Ovary (tissue), 9 donors: ENCODE measurements around the gene CSNK1G1. TPM values are rescaled to one million over a fixed set of nuclear protein-coding genes. Genes with fewer than 3 reads are reported as not detected.
"Not testable (repeated sequence)": the region's sequence is repeated elsewhere in the genome, so short reads cannot be mapped to it uniquely, and the experiment has no call there.

Experiments
- DNase-seq, 5 donors: peaks; one replicate each; pipeline ENCODE4 v3.0.0-alpha.2; 2019 to 2020
- H3K27ac ChIP-seq, 2 donors: fragments of 200-600 bp; one replicate each; pipeline versions ENCODE4 v1.5.1 to v1.8.0; 2019 to 2022
- H3K27me3 ChIP-seq: fragments of 200-600 bp; one replicate; pipeline ENCODE4 v1.8.0; 2022
- H3K36me3 ChIP-seq: fragments of 200-600 bp; sonication (generic); one replicate; pipeline ENCODE4 v1.5.1; 2019
- H3K4me1 ChIP-seq: one replicate; pipeline ENCODE4 v1.8.1; 2013; ENCODE audit warnings: mild to moderate bottlenecking, moderate library complexity; ENCODE audit not compliant: insufficient read depth
- H3K4me3 ChIP-seq: fragments of 200-600 bp; sonication (generic); one replicate; pipeline ENCODE4 v1.5.1; 2017
- H3K9me3 ChIP-seq, 2 donors: fragments of 200-600 bp in 1 of 2; sonication (generic) in 1 of 2; one replicate each; pipeline versions ENCODE4 v1.5.1 to v1.8.1; 2013 to 2019; ENCODE audit warnings: mild to moderate bottlenecking in 1 of 2, moderate library complexity in 1 of 2
- CTCF ChIP-seq, 3 donors: fragments of 450-650 bp in 2 of 3; fragments of 200-600 bp in 1 of 3; IDR thresholded peaks; one replicate each; pipeline versions ENCODE4 v1.5.1 to v1.8.0; 2016 to 2022; ENCODE audit warnings: antibody characterized with exemption in 3 of 3, mild to moderate bottlenecking in 1 of 3
- EP300 ChIP-seq: sonication (generic); formaldehyde crosslinking; IDR thresholded peaks from one replicate; pipeline ENCODE4 v1.6.1; 2017; ENCODE audit warnings: antibody characterized with exemption
- POLR2A ChIP-seq: fragments of 450-650 bp; IDR thresholded peaks from one replicate; pipeline ENCODE4 v1.6.1; 2017; ENCODE audit warnings: antibody characterized with exemption, mild to moderate bottlenecking, moderate library complexity
- WGBS, 3 donors: extraction: QIAGEN DNeasy Blood & Tissue Kit in 1 of 3; methylation state at CpG; one replicate each; pipeline versions ENCODE4 v1.1.5 to v1.1.7; 2013 to 2017; 5-methylcytosine and 5-hydroxymethylcytosine counted together
- intact Hi-C, 4 donors: fragments of 100-400 bp; cut with DNase I; formaldehyde crosslinking; loops; one replicate each; pipeline versions ENCODE4 v1.11.0 to v1.15.1; 2022 to 2023
- polyA plus RNA-seq, 2 donors: library from polyadenylated mRNA; stranded (reverse); fragments of 200-250 nt in 1 of 2; fragments of 350-450 nt in 1 of 2; fragmentation: Illumina TruSeq in 1 of 2; extraction: RNeasy Lipid Tissue Mini Kit (QIAGEN cat#74804) in 1 of 2; gene quantifications; one replicate each; pipeline ENCODE4 v1.2.3, GENCODE V29; 2013 to 2014
- total RNA-seq, 7 donors: library from RNA; depleted of rRNA in 2 of 7; stranded (reverse); fragments of >200 nt in 2 of 7; fragmentation: NEBNext Ultra II Directional in 3 of 7; extraction: Animal tissue kit (Norgen Biotek cat#: 25700) in 3 of 7; gene quantifications; one replicate each; pipeline versions ENCODE4 v1.1.0 to v1.2.4, GENCODE V29; 2016 to 2023
- donor health status: DM: no; HTN: no; CAD: no; lungs with moderate emphysema.
- donor health status: DM: no; HTN: no; CAD: no.
- donor health status: Bipolar disorder and iron deficiency.
- donor health status: DM: yes; HTN: yes; CAD: no.
- donor health status: DM: no; HTN: no; CAD: no.
- donor health status: DM: yes; HTN: yes; CAD: no.

Gene CSNK1G1
- total and polyA plus RNA-seq, 9 donors = 2.9 to 23.9 (median 14.2) TPM

GRCh38 chr15:64333986-64334929 is 21.7 kb downstream of the CSNK1G1 start:
- Histone ChIP-seq H3K36me3 (no peaks in the 10 kb centered on the region), H3K27ac (no peak overlapping the region), H3K27me3 (no peaks in the 10 kb centered on the region), H3K9me3 (no peaks in the 10 kb centered on the region), H3K4me1 (no peaks in the 10 kb centered on the region), H3K4me3 (no peak overlapping the region)
- no peak for DNase-seq
- intact Hi-C loops = no loop called here
- WGBS, 3 donors = 80 to 82% (median 80%) methylated on average over 9 of the region's 9 CpGs
- TF ChIP-seq EP300 (no peak), CTCF (IDR thresholded peaks at IDR 0.05) (no peak), POLR2A (no peak)

GRCh38 chr15:64333516-64333915 is 22.5 kb downstream of the CSNK1G1 start:
- Histone ChIP-seq H3K36me3 (no peaks in the 10 kb centered on the region), H3K27ac (no peak overlapping the region), H3K27me3 (no peaks in the 10 kb centered on the region), H3K9me3 (no peaks in the 10 kb centered on the region), H3K4me1 (no peaks in the 10 kb centered on the region), H3K4me3 (no peak overlapping the region)
- no peak for TF ChIP-seq EP300
- TF ChIP-seq CTCF (IDR thresholded peaks at IDR 0.05) = no peak
- TF ChIP-seq POLR2A = no peak
- no peak for DNase-seq
- intact Hi-C loops = no loop called here
- WGBS, 3 donors = 93 to 97% (median 94%) methylated on average over 2 of the region's 2 CpGs

GRCh38 chr15:64331668-64332067 is 24.3 kb downstream of the CSNK1G1 start:
- H3K9me3 ChIP-seq, DNase-seq, H3K27me3 ChIP-seq, H3K4me1 ChIP-seq, H3K4me3 ChIP-seq, H3K36me3 ChIP-seq, H3K27ac ChIP-seq, intact Hi-C loops: not testable (repeated sequence)
- 63 to 92% (median 75%) methylated on average over 2 to 3 of the region's 3 CpGs for WGBS, 3 donors

GRCh38 chr15:64326975-64327374 is 29.0 kb downstream of the CSNK1G1 start:
- H3K27ac ChIP-seq, DNase-seq, intact Hi-C loops, H3K4me1 ChIP-seq, H3K36me3 ChIP-seq, H3K9me3 ChIP-seq, H3K4me3 ChIP-seq, H3K27me3 ChIP-seq: not testable (repeated sequence)
- WGBS, 3 donors = 53 to 80% (median 78%) methylated on average over 1 to 13 of the region's 15 CpGs

GRCh38 chr15:64326458-64326857 is 29.5 kb downstream of the CSNK1G1 start:
- H3K4me1 ChIP-seq, H3K9me3 ChIP-seq, intact Hi-C loops, H3K4me3 ChIP-seq, H3K27ac ChIP-seq, H3K36me3 ChIP-seq, DNase-seq, H3K27me3 ChIP-seq: not testable (repeated sequence)
- 94 to 96% (median 94%) methylated on average over 11 to 17 of the region's 20 CpGs for WGBS, 3 donors

- no peak overlapping the region for H3K27ac ChIP-seq
- no peak for DNase-seq
- intact Hi-C loops = no loop called here
- no peaks in the 10 kb centered on the region for H3K4me1 ChIP-seq
- WGBS, 3 donors = 94 to 96% (median 95%) methylated on average over 5 of the region's 5 CpGs
- TF ChIP-seq CTCF (IDR thresholded peaks at IDR 0.05) (no peak), EP300 (no peak), POLR2A (no peak)
- H3K4me3 ChIP-seq = no peak overlapping the region
- H3K27me3 ChIP-seq = no peaks in the 10 kb centered on the region
- H3K36me3 ChIP-seq = no peaks in the 10 kb centered on the region
- H3K9me3 ChIP-seq = no peaks in the 10 kb centered on the region
Observed at GRCh38 chr15:64324165-64324877, 31.7 kb downstream of the CSNK1G1 start.
